GM19438 (cell line): ENCODE data around the gene OVOL2.

Experiments
- ATAC-seq: cut with Tn5 transposase; IDR thresholded peaks from one replicate; pipeline ENCODE4 v1.9.1; 2021; ENCODE audit warnings: low read depth; ENCODE audit not compliant: unreplicated experiment

Gene OVOL2

DNA sequence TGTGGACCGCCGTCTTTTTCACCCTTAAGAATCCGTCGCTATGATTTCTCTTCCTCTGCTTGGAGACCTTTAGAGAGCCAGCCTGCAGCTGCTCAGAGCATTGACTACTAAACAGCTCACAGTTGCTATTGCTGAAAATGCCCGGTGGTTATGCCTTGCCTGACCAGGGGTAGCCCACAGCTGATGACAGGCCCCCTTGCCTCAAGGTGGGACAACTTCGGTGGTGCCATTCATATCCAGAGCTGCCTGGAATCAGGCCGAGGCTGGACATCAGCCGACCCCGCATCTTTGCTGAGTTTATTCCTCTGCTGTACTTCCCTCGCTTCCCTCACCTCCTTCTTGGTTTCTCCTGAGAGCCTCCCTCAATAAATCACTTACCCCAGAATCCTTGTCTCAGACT lies 39.6 kb downstream of the OVOL2 start:
- no peak for ATAC-seq

DNA sequence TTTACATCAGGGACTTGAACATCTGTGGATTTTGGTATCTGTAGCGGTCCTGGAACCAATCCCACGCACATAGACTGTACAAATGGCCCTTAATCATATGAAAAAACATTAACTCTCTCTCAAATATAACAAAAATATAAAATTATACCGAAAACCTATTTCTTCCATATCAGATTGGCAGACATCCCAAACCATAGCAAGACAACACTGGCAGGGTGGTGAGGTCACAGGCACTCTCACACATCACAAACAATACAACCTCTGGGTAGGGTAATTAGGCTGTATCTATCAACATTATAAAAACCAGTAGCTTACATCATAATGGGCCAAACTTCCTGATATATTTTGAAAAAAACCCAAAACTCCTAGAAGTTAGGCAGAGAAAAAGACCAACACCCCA lies 40.9 kb downstream of the OVOL2 start:
- no peak for ATAC-seq

DNA sequence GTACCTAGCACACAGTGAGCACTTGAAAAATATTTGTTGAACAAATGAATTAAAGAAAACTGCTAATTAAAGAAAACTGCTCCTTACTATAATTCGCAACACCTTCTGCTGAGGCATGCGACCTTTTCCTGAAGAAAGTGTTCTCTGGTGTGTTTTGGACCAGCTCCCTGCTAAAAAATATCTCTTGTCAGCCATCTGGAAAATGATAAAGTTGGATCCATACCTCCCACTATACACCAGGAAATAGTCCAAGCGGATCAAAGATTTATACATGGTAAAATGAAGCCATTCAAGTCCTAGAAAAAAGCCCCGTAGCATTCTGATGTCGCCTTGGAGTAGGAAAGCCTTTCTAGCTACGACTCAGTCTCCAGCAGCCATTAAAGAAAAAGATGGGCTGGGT lies 43.3 kb downstream of the OVOL2 start:
- ATAC-seq, result no peak

DNA sequence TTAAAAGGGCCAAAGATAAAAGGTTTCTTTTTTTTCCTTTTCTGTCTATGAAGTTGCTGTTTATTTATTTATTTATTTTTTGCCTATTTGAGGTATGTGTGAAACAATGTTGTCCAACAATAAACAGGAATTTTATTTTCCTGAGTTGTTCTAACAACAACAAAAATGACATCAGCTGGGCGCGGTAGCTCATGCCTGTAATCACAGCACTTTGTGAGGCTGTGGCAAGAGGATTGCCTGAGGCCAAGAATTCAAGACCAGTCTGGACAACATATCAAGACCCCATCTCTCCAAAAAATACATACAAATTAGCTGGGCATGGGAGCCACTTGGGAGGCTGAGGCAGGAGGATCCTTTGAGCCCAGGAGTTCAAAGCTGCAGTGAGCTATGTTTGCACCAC lies 44.8 kb downstream of the OVOL2 start:
- ATAC-seq, result no peak

DNA sequence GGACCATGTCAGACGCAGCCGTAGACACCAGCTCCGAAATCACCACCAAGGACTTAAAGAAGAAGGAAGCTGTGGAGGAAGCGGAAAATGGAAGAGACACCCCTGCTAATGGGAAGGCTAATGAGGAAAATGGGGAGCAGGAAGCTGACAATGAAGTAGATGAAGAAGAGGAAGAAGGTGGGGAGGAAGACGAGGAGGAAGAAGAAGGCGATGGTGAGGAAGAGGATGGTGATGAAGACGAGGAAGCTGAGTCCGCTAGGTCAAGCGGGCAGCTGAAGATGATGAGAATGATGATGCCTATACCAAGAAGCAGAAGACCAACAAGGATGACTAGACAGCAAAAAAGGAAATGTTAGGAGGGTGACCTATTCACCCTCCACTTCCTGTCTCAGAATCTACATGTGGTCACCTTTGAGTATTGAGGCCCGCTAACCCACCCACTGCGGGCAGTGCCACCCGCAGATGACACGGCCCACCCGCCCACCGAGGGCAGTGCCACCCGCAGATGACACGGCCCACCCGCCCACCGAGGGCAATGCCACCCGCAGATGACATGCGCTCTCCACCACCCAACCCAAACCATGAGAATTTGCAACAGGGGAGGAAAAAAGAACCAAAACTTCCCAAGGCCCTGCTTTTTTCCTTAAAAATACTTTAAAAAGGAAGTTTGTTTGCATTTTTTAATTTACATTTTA lies 45.6 kb downstream of the OVOL2 start:
- no peak for ATAC-seq

DNA sequence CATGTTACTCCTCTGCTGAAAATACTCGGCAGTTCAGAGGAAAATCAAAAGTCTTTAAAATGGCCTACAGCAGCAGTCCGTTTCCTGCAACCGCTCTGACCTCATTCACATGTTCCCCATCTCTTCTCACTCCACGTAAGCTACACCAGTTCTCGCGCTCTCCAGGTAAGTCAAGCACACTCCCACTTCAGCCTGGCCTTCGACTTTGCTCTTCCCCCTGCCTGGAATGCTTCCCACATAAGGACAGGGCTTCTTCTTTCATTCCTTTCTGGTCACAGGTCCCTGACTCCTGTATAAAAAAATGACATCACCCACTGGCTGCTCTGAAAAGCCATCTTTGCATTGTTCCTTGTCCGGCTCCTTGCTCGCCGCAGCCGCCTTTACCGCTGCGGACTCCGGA lies 46.2 kb downstream of the OVOL2 start:
- no peak for ATAC-seq

DNA sequence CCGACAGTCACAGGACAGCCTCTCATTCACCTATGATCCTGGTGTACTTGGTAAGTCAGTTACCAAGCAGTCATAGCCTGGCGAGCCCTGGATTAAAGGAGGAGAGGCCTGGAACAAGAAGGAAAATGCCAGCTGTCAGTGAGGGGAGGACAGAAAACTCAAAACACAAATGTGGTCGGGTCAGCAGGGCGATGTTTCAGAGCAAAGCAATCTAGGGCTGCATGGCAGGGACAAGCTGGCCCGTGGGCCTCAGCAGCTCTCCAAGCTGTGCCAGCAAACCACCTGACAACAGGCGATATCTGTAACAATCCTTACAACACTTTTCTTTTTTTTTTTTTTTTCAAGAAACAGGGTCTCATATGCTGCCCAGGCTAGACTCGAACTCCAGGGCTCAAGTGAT lies 48.6 kb downstream of the OVOL2 start:
- no peak for ATAC-seq

DNA sequence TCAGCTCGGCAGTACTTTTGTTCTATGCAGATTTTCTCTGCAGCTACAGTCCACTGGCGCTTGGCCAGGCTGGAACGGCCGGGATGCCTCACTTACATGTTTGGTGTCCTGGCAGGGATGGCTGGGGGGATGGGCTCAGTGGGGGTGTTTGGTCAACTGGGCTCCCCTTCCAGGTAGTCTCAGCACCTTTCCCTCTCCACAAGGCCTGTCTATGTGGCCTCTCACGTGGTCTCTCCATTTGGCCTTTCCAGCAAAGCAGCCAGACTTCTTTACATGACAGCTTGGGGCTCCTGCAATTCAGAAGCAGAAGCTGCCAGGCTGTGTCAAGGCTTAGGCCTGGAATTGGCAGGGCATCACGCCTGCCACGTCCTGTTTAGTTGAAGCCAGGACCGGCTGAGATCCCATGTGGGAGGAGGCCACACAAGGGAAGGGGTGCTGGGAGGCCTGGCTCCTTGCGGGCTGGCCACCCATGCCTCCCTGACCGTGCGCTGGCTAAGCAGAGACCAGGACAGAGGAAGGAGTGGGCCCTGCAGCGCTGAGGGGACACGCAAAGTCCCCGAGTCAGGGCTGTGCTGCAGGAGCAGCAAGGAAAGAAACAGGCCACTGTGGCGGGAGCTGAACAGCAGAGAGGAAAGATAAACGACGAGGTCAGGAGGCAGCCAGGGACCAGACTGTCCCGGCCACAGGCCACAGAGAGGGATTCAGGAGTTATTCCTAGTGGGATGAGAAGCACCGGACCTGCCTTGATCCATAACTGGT lies 50.0 kb downstream of the OVOL2 start:
- no peak for ATAC-seq

DNA sequence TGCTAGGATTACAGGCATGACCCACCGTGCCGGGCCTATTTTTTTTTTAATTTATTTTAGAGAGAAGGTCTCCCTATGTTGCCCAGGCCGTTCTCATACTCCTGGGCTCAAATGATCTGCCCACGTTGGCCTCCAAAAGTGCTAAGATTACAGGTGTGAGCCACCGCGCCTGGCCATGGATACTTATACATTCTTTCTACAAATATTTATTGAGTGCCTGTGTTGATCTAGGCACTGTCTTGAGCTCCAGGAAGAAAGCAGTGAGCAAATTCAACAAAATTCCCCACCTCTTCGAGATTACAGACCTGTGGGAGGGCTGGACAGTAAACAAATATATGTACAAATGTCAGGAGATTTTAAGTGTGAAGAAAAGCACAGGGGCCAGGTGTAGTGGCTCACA lies 51.0 kb downstream of the OVOL2 start:
- no peak for ATAC-seq

DNA sequence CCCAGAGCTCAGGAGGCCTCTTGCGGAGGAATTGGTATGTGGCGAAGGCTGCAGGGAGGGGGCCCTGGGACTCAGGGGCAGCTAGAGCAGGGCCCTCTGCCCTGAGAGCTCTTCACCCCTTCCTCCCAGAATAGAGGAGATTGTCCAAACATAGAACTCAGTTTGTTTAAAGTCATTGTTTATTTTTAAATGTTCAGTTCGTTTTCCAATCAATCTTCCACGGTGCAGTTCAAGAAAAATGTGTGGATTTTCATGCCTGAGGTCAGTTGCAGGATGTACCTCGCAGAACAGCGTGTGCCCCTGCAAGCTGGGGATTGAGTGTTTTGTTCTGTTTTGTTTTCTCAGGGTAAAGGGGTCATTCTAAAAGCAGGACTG lies 51.7 kb downstream of the OVOL2 start:
- ATAC-seq, result no peak

DNA sequence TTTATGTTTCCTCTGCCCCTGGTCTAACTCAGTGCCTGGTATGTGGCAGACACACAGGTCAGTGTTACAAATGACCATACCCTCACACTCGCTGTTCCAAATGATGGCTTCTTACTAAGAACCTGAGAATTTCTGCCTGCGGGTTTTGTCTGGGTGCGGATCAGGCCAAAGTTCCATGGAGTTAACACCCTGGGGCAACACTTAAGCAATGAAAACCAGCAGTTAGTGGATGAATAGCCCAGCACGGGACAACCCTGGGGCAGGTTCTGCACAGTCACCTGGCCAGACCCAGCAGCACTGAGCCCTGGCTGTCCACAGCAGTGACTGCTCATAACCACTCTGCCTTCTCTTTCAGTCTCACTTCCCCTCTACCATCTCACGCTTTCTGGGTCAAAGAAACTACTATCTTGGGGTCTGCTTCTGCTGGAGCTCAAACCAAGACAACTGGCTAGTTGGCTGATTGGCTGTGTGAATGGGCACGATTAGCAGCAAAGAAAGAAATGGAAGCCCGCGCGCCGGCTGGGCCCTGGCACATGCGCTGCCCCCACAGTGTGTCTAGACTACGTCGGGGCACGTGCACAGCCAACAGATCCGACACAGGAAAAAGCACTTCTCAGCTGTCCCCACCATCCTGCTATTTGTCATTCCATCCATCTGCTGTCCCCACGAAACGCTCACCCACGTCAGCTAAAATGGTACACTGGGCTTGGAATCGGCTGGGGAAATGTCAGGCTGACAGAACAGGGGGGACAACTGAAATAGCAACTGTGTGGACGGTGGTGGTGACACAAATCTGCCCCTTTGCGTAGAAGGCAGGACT lies 52.3 kb downstream of the OVOL2 start:
- ATAC-seq, result peak; percentile 96

DNA sequence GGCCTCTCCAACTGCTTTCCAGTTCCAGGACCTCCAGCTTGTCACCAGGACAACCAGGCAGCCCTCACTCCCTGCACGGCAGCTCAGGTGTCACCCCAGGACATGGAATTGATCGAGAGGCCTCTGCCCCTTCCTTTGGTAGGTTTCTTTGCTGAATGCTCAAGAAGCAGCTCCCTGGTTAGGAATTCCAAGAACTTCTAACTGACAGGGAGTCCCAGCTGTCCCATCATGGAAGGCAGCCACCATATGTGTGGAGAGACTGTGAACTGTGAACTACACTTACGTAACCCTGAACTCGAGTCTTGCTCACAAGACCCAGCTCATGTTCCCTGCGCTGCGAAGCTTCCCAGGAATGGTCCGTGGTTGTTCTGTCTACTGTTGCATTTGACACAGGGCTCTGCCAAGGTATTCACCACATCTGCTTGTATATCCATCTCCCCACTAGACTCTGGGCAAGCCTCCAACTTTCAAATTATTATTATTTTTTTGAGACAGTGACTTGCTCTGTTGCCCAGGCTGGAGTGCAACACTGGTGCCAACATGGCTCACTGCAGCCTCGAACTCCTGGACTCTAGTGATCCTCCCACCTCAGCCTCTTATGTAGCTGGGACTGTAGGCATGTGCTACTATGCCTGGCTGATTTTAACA lies 53.2 kb downstream of the OVOL2 start:
- ATAC-seq, result no peak

DNA sequence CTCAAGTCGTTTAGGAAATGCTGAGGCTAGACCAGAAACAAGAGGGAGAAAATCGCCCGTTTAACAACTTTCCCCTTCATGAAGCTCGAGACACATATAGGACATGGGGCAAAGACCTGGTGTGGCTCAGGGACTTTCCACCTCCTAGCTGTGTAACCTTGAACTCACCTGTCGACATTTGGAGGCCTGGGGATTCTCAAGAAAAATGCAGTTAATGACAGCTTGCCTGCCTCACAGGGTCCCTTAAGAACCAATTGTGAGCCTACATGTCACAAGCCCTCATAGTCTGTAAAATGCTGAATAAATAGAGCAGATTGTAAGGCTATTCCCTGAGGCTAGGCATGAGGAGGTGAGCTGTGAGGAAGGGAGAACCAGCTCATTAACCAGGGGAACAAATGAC lies 53.8 kb downstream of the OVOL2 start:
- ATAC-seq, result no peak

DNA sequence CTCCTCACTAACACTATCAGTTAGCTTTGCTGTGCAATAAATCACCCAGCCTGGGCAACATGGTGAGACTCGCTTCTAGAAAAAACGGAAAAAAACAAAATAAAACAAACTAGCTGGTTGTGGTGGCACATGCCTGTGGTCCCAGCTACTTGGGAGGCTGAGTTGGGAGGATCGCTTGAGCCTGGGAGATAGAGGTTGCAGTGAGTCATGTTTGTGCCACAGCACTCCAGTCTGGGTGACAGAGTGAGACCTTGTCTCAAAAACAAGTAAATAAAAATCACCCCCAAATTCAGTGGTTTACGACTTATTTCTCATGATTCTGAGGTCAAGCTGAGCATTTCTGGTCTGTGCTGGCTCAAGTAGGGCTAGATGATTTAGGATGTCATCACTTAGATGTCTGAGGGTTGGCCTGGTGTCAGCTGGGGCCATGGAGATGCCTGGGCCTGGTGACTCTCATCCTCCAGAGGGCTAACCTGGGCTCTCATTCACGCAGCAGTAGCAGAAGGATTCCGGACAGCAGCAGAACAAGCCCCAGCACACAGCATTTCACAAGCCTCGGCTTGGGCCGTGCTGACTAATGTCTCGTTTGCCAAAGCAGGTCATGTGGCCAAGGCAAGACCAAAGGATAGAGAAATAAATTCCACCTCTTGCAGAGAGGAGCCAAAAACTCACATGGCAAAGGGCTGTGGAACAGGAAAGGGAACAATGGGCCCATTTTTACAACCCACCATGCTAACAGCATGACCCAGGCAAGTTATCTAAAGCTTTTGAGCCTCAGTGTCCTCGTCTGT lies 56.4 kb downstream of the OVOL2 start:
- ATAC-seq, result no peak

DNA sequence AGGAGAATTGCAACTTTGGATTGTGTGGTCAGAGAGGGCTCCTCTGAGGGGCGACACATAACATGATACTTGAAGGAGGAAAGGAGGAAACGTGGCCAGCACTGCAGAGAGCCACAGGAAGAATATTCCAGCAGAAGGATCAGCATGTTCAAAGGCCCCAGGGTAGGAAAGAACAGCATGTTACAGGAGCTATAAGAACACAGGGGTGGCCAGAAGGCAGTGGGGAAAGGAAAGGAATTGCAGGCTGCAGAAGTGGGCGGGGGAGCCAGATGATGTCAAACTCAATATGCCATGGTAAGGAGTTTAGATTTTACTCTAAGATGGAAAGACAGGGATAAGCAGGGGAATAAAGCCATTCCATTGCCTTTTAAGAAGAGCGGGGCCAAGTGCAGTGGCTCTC lies 58.1 kb downstream of the OVOL2 start:
- no peak for ATAC-seq

DNA sequence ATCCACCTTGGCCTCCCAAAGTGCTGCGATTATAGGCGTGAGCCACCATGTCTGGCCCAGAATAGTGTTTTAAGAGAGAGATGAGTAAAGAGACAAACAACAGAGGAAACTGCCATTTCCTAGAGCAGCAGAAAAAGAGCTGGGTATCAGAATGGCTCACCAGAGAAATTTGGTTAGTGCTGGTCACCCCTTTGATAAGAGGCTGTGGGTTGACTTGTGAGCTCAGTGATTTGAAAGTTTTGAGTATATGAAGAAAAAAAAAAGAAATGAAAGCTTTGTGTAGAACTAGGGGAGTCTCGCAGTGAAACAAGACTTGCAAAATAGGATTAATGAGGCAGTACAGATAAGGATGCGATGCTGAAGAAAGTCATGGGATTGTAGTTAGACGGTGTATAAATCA lies 59.3 kb downstream of the OVOL2 start:
- no peak for ATAC-seq

DNA sequence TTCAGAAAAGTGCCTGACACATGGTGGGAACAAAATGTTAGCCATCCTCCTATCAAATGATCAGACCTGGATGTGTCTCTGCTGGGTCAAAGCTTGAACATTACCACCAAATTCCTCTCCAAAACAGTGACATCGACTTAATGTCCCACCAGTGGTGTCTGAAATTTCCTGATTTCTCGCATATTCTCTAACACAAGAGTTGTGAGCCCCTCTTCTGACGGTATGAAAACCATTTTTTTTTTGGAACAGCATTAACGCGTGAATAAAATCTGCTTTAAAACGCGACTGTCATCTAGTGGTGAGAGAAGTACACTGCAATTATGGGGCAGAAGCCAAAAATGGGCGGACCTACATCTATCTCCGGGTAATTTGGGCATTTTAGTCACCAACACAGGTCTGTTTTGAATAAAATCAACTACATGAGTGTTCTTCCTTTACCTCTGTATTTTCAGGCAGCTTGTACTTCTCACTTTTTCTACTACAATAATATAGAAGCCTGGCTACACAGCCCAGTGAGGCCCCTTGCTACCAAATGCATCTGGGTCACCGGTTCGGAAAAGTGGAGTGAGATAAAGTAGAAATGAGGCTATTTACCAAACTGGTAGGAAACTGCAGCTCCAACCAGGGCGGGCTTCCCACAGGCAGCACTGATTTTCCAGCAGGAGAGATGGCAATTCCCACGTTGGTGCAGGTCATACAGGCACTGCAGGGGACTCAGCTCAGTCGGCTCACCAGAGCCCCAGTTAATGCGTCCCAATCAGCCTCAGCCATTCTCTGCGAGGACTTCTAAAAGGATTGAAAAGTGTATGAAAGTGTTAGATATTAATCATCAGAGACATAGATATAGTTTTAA lies 61.5 kb downstream of the OVOL2 start:
- ATAC-seq, result no peak

DNA sequence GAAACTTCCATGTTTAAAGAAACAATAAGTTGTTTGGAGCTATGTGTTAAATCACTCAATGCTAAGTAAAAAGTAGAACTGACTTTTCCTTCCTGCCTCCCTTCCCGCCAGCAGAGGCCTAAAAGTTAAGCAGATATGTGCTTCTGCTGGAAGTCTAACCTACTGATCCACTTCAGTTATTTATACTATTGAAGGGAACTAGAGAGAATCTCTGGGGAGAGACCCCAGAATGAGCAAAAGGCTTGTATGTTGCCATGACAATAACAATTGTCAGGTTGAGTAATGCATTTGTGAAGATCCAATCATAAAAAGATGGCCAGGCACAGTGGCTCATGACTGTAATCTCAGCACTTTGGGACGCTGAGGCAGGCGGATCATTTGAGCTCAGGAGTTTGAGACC lies 64.2 kb downstream of the OVOL2 start:
- ATAC-seq, result no peak

DNA sequence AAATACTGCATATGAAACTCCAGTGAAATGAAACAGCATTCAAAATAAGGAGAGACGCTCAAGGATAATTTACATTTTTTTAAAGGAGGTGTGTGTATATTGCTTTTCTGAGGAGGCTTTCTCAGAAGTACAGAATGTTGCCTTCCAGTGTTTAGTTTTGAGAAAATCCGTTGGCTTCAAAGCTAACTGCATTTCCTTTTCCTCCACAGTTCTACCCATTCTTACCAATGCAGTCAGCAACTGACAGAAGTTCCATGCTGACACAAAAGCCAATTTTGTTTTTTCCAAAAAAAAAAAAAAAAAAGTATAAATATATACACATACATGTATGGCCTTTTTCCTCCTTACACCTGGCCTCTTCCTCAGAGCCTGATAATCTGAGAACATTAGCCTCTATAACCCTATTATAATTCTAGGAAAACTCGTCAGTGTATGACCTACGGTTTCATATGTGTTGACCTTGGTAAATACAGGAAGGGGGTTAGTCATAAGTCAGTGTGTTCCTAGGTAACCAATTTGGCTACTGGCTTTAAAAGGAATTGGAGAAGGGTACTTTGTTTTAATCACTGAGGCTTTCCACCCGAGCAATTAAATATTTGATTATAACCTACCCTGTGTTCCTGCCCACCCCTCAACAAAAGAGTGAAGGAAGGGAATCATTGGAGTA lies 64.7 kb downstream of the OVOL2 start:
- no peak for ATAC-seq
